Endothelial cell of umbilical vein (primary cell): Measurements from ENCODE around the gene ACTL10. TPM values are rescaled to one million over a fixed set of nuclear protein-coding genes. Genes with fewer than 3 reads are reported as not detected.

Source experiments
- BruUV-seq: library from RNA; stranded (reverse); fragments of 400-500 nt; replicated peaks from 2 replicates; lab custom pipeline; 2021; lab: Mats Ljungman, UMichigan
- CTCF ChIA-PET: fragments of 300-600, 350-600 bp; sonication (Branson Sonifier 250); formaldehyde crosslinking; loops from one replicate; lab custom pipeline; 2021; ENCODE audit warnings: antibody characterized with exemption, inconsistent platforms; lab: Charles Lee
- POLR2A ChIA-PET: fragments of 300-600, 350-600 bp; sonication (Branson Sonifier 250); formaldehyde crosslinking; loops from one replicate; lab custom pipeline; 2021; ENCODE audit warnings: antibody characterized with exemption, inconsistent platforms; lab: Charles Lee
- DNase-seq: peaks from one replicate; pipeline ENCODE4 v3.0.0-alpha.2; 2011; ENCODE audit warnings: low read depth, low spot score
- FAIRE-seq: peaks from 2 replicates; lab custom pipeline; 2011; peaks lifted over from hg19 to GRCh38; lab: Jason Lieb, UNC
- H2AFZ ChIP-seq: 2 replicates; pipeline ENCODE4 v1.6.0; 2012; ENCODE audit warnings: low read depth, low read length, control low read depth, inconsistent platforms
- H3K27ac ChIP-seq: 2 replicates; pipeline ENCODE4 v1.5.1; 2011; ENCODE audit warnings: low read depth, mild to moderate bottlenecking, control low read depth, low read length, moderate library complexity; ENCODE audit not compliant: insufficient read depth
- H3K27me3 ChIP-seq, 2 experiments: 2 replicates each; pipeline versions ENCODE4 v1.6.0 to v1.6.1; 2011; ENCODE audit warnings: low read length in 2 of 2, mixed read lengths in 1 of 2; ENCODE audit not compliant: control insufficient read depth in 2 of 2, insufficient read depth in 2 of 2
- H3K36me3 ChIP-seq, 2 experiments: 2 replicates in 1 of 2; 3 replicates in 1 of 2; pipeline ENCODE4 v1.5.1; 2011; ENCODE audit warnings: low read length in 2 of 2, mild to moderate bottlenecking in 1 of 2, moderate library complexity in 1 of 2; ENCODE audit not compliant: control insufficient read depth in 2 of 2, insufficient read depth in 2 of 2; ENCODE audit errors: extremely low read depth in 1 of 2
- H3K4me1 ChIP-seq: 3 replicates; pipeline ENCODE4 v1.5.1; 2011; ENCODE audit warnings: mild to moderate bottlenecking, low read length; ENCODE audit not compliant: control insufficient read depth, insufficient read depth; ENCODE audit errors: extremely low read depth
- H3K4me2 ChIP-seq: 2 replicates; pipeline ENCODE4 v1.6.1; 2011; ENCODE audit warnings: low read length, control low read depth, mixed read lengths; ENCODE audit not compliant: insufficient read depth
- H3K4me3 ChIP-seq, 3 experiments: fragments of 200-600 bp in 1 of 3; sonication (generic), shearing (Covaris generic) in 1 of 3; replicated peaks in 1 of 3; 2 replicates each; pipeline ENCODE4 v1.5.1; 2011 to 2016; ENCODE audit warnings: control low read depth in 3 of 3, low read length in 3 of 3, mild to moderate bottlenecking in 2 of 3, inconsistent platforms in 1 of 3, low read depth in 1 of 3, moderate library complexity in 1 of 3; ENCODE audit not compliant: insufficient read depth in 1 of 3
- H3K79me2 ChIP-seq: 2 replicates; pipeline ENCODE4 v1.6.0; 2012; ENCODE audit warnings: low read length, inconsistent platforms; ENCODE audit not compliant: control insufficient read depth, insufficient read depth
- H3K9ac ChIP-seq: replicated peaks from 2 replicates; pipeline ENCODE3; 2011; ENCODE audit warnings: low read length, control low read depth; ENCODE audit not compliant: insufficient read depth; ENCODE audit errors: extremely low read depth
- H3K9me1 ChIP-seq: replicated peaks from 3 replicates; pipeline ENCODE4 v1.6.0; 2011; ENCODE audit warnings: mild to moderate bottlenecking, low read length; ENCODE audit not compliant: control insufficient read depth, insufficient read depth; ENCODE audit errors: extremely low read depth
- H3K9me3 ChIP-seq: replicated peaks from 2 replicates; pipeline ENCODE4 v1.5.1; 2012; ENCODE audit warnings: low read length, inconsistent platforms; ENCODE audit not compliant: control insufficient read depth, insufficient read depth
- H4K20me1 ChIP-seq: replicated peaks from 2 replicates; pipeline ENCODE3; 2011; ENCODE audit warnings: mild to moderate bottlenecking, low read length; ENCODE audit not compliant: control insufficient read depth, insufficient read depth; ENCODE audit errors: extremely low read depth
- CTCF ChIP-seq, 2 donors: IDR thresholded peaks; 1 replicate in 1 of 2; 2 replicates in 1 of 2; pipeline ENCODE4 v1.5.1; 2011; ENCODE audit warnings: low read length in 2 of 2, mild to moderate bottlenecking in 2 of 2, moderate library complexity in 2 of 2, control low read depth in 1 of 2, inconsistent platforms in 1 of 2, low read depth in 1 of 2; ENCODE audit not compliant: insufficient read depth in 1 of 2; ENCODE audit errors: extremely low read depth in 1 of 2
- EZH2 ChIP-seq: IDR thresholded peaks from 2 replicates; pipeline ENCODE4 v1.6.1; 2012; ENCODE audit warnings: borderline replicate concordance, low read depth, mild to moderate bottlenecking, moderate library complexity, low read length, inconsistent platforms; ENCODE audit not compliant: severe bottlenecking
- FOS ChIP-seq: IDR thresholded peaks from 2 replicates; pipeline ENCODE4 v1.6.1; 2011; ENCODE audit warnings: mild to moderate bottlenecking, low read length, moderate library complexity, borderline replicate concordance; ENCODE audit not compliant: insufficient read depth
- GATA2 ChIP-seq: IDR thresholded peaks from 2 replicates; pipeline ENCODE4 v1.7.0; 2011; ENCODE audit warnings: low read depth, mild to moderate bottlenecking, moderate library complexity, mixed read lengths, low read length; ENCODE audit not compliant: insufficient read length, insufficient read depth
- JUN ChIP-seq: IDR thresholded peaks from 2 replicates; pipeline ENCODE4 v1.6.1; 2011; ENCODE audit warnings: borderline replicate concordance, low read depth; ENCODE audit not compliant: insufficient read length, insufficient read depth
- MAX ChIP-seq: IDR thresholded peaks from 2 replicates; pipeline ENCODE4 v1.6.1; 2011; ENCODE audit not compliant: insufficient read depth, insufficient read length
- MYC ChIP-seq: IDR thresholded peaks from one replicate; pipeline ENCODE4 v1.6.1; 2011; ENCODE audit warnings: mild to moderate bottlenecking, low read depth, low read length
- POLR2A ChIP-seq: IDR thresholded peaks from 2 replicates; pipeline ENCODE4 v1.6.1; 2012; ENCODE audit warnings: low read depth, mild to moderate bottlenecking, control low read depth, low read length
- POLR2AphosphoS5 ChIP-seq: IDR thresholded peaks from 2 replicates; pipeline ENCODE4 v1.6.1; 2012; ENCODE audit warnings: low read depth, mild to moderate bottlenecking, control low read depth, low read length, moderate library complexity; ENCODE audit not compliant: insufficient read depth
- dilution Hi-C: fragments of 300-500 bp; cut with MboI; formaldehyde crosslinking; loops from one replicate; pipeline ENCODE4 v1.15.0; 2019; ENCODE audit warnings: low sequenced_read_pairs; ENCODE audit not compliant: extremely low pct_ligation_motif_present
- intact Hi-C: fragments of 100-400 bp; cut with micrococcal nuclease; formaldehyde crosslinking; loops from one replicate; pipeline ENCODE4 v1.10.0; 2022
- polyA plus RNA-seq, 4 experiments: library from polyadenylated mRNA; depleted of rRNA in 3 of 4; stranded (reverse) in 3 of 4; unstranded in 1 of 4; fragments of >200 nt; gene quantifications; 2 replicates each; pipeline versions ENCODE4 v1.2.1 to v1.2.3, GENCODE V29; 2011 to 2012; ENCODE audit warnings: missing spikeins in 1 of 4
- total RNA-seq: library from RNA; stranded (reverse); gene quantifications from 2 replicates; pipeline ENCODE4 v1.2.3, GENCODE V29; 2021

ACTL10 gene
- total and polyA plus RNA-seq, 2 donors (not counting 3 experiments of a cell fraction or from before 2014, with no cell fraction given): 0.92 to 1.4 TPM

- Histone ChIP-seq H3K4me2 (no peak overlapping the region), H3K9ac (no peak overlapping the region), H3K4me3 (no peak overlapping the region), H3K4me1 (peaks cover 11% of the 10 kb centered on the region), H3K79me2 (no peaks in the 10 kb centered on the region), H3K36me3 (no peaks in the 10 kb centered on the region), H3K9me1 (no peaks in the 10 kb centered on the region), H3K9me3 (no peaks in the 10 kb centered on the region), H3K27me3 (no peaks in the 10 kb centered on the region), H2AFZ (no peak overlapping the region), H4K20me1 (no peaks in the 10 kb centered on the region), H3K27ac (no peak overlapping the region)
- CTCF ChIA-PET: interaction anchor here (1.3 to 2.1 kb wide), 2 partner anchors 10 to 11 kb away, joined by 3 to 4 read pairs; no protein-coding TSS in a partner anchor
- POLR2A ChIA-PET: no interaction called here
- dilution Hi-C loops (no loop called here), intact Hi-C loops (no loop called here)
- no peak for FAIRE-seq
- no peak for DNase-seq
- TF ChIP-seq GATA2 (no peak), MYC (no peak), POLR2AphosphoS5 (no peak), CTCF (IDR thresholded peaks at IDR 0.05; ENCODE audit: extremely low read depth in 1 of 2, insufficient read depth in 1 of 2, low read depth in 1 of 2, low read length in 2 of 2) (no peak), FOS (no peak), EZH2 (no peak), MAX (no peak), JUN (no peak), POLR2A (no peak)
- BruUV-seq: no TSS peak
These were observed 27.2 kb downstream of the ACTL10 start for GRCh38 chr20:33693741-33694638.
